ENCODE data around the gene ZNF207. TPM values are rescaled to one million over a fixed set of nuclear protein-coding genes. Genes with fewer than 3 reads are reported as not detected.

Gene ZNF207
- 91.3 and 114 TPM in 2 replicates for total RNA-seq

DNA sequence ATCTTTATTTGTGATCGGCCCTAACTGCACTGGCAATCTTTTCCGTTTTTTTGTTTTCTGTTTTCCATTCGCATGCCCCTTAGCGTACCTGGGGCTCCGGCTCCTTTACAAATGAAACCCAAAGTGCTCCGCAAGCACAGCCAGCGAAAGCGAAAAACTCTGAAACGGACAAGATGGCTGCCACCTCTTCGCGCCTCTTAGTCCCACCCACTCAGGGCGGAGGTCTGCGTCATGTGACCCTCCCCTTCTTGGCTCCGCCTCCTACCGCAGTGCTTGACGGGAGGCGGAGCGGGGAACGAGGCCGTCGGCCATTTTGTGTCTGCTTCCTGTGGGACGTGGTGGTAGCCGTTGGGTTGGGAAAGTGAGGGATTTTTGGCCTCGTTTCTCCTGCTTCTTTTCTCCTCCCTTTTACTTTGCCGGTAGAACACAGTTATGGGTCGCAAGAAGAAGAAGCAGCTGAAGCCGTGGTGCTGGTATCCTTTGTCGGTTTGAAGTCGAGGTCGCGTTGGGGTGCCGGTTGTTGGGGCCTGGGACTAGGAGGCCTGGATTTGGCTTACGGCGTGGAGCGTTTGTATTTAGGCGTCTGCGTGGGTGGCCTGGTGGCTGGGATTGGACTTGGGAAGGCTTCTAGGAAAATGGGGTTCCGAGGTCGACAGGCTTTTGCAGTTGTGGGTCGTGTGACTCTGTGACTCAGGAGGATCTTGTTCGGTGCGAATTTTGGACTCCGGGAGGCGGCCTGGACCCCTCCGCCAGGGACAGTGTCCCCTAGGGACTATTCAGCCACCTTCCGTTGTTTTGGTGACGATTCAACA lies at the start of gene ZNF207:
Gene ZNF207 (plus strand): TSS at position 304 of the 812 bp plus-strand sequence. CDS start 129 bp downstream, at position 433.

DNA sequence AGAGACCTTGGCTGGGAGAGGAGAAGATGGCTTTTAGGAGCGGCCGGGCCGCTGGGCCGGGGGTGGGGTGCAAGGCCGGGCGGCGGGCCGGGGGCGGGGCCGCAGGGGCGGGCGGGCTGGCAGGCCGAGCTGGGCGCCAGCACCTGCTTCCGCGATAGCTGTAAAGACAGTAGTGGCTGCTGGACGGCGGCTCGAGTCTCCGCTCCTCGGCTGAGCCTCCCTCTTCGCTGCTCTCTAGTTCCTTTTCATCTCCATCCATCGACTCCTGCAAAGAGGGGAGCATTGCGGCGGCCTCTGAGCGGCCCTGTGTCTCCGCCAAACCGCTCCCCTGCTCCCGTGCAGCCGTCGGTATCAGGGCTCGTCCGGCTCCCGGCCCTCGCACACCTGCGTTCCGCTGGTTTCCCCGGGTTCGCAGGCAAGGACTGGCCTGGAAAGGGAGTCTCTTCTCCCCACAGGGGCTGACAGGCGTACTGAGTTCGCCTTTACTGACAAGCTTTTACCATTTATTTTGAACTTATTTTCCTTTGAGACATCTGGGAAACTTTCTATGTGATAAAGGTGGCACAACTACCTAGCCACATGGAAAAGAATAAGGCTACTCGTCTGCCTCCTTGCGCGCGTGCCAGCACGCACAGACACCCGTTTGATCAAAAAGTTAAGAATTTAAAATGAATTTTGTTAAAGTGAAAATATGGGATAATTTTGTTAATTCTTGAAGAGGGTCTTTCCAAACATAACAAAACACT lies 7.9 kb upstream of the ZNF207 start, which contains the start of gene C17orf75:
Gene C17orf75 (minus strand): TSS at position 317 of the 746 bp plus-strand sequence. CDS start 34 bp downstream, at position 283.

Other genes starting within 250 kb of the ZNF207 start
- gene RHOT1, start 207.7 kb upstream of the ZNF207 start, total RNA-seq = 43.8 and 46.7 TPM in 2 replicates
- gene RHBDL3, start 84.3 kb upstream of the ZNF207 start, total RNA-seq = under 0.01 and 0.33 TPM in 2 replicates
- gene C17orf75, start 8.0 kb upstream of the ZNF207 start, total RNA-seq = 12.6 and 21.8 TPM in 2 replicates
- gene PSMD11, start 94.4 kb downstream of the ZNF207 start, total RNA-seq = 71.5 and 112 TPM in 2 replicates
- gene CDK5R1, start 136.8 kb downstream of the ZNF207 start, total RNA-seq = 0.29 and 0.83 TPM in 2 replicates

Measured in smooth muscle cell of trachea (primary cell).